Stimulated activated CD8-positive, alpha-beta memory T cell treated with anti-CD3 and anti-CD28 coated beads, Interleukin-4, amount 100 ng/mL, for 1 hour (primary cell): ENCODE data around the gene SPNS1.
"Not testable (repeated sequence)": the region's sequence is repeated elsewhere in the genome, so short reads cannot be mapped to it uniquely, and the experiment has no call there.

Experiments used
- DNase-seq, 2 donors: peaks; one replicate each; pipeline ENCODE4 v3.0.0-alpha.2; 2020; ENCODE audit warnings: low read depth in 2 of 2, low spot score in 1 of 2

Gene SPNS1

GRCh38 chr16:28989363-28989762, 14.8 kb downstream of the SPNS1 start:
- no peak for DNase-seq

- no peak for DNase-seq
These were observed 15.9 kb downstream of the SPNS1 start for GRCh38 chr16:28990375-28991040.

DNA sequence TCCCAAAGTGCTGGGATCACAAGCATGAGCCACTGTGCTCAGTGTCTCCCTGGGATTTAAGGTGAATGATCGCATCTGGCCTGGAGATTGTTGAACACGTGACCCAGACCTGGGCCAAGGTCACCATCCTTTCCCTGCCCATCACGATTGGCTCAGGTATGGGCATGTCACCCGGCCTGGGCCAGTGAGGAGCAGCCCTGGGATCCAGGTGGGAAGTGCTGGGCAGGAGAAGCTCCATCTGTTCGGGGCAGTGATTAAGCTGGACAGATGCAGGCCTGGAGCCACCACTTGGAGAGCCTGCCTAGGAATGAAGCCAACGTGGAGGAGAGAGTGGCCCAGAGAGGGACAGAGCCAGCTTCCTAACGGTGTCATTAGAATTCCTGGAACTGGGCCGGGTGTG, 17.1 kb downstream of the SPNS1 start:
- DNase-seq, result no peak

- DNase-seq, result no peak
These were observed 17.9 kb downstream of the SPNS1 start for GRCh38 chr16:28992496-28992895.

DNA sequence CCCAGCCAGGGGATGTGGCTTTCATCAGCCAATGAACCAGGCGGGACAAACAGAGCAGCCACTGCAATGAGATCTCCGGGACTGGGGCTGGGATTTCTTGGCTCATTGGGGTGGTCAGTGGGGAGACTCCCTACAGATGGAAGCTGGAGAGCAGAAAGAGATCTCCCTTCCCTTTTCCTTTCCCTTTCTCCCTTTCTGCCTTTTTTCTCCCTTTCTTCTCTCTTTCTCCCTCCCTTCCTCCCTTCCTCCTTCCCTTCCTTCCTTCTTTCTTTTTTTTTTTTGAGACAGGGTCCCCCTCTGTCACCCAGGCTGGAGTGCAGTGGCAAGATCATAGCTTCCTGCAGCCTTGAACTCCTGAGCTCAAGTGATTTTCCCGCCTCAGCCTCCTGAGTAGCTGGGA, 24.3 kb downstream of the SPNS1 start:
- DNase-seq, result no peak

DNA sequence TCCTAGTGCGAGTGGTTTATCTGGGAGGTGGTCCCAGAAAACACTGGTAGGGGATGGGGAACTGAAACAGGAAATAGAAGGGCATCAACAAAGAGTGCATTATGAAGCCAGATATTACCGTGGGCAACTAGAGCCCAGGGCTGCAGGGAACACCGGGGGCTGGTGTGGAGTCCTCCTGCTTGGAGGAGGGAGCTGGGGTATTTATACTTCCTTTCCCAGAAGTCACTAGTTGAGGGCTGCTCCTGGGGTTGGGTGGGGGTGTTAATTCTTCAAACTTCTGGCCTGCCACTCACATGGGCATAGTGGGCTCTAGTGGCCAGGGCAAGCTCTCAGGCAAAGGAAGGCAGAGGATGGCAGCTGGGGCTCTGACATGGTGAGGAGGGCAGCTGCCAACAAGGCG, 25.0 kb downstream of the SPNS1 start:
- DNase-seq, result no peak

- no peak for DNase-seq
These were observed 25.4 kb downstream of the SPNS1 start for GRCh38 chr16:29000019-29000418.

- DNase-seq, result not testable (repeated sequence)
These were observed 30.0 kb downstream of the SPNS1 start for GRCh38 chr16:29004496-29005139.

- peak in 1 of 2 donors; percentile 39 for DNase-seq
These were observed 33.4 kb downstream of the SPNS1 start for GRCh38 chr16:29007730-29008593.

DNA sequence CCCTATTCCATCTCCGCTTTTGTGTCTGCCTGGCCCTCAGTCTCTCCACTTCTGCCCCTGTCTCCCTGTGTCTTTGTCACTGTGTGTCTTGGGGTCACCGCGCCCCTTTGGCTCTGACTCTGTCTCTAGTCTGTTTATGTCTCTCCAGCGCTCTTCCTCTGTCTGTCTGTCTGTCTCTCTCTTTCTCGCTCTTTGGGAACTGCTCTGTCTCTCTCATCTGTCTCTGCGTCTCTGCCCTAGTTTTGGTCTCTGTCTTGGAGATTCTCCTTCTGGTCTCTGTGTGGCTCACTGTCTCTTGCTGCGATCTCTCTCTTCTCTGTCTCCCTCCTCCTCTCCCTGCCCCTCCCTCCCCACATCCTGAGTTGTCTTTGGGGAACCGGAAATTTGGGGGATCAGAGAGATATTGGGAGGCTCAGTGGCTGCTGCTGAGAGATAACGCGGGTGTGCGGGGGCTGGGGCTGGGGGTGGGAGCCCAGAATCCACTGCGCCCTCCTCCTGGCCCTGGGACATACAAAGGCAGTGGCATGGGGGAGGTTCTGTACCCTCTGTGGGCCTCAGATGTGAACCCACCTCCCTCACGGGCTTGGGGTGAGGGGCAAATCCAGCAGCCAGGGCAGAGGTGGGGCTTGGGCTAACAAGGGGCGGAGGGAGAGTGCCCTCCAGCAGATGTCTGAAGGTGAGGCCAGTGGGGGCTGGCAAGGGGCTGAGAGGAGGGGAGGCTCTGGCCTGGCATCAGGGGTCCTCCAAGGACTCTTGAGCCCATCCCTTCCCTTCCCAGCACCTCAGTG, 34.7 kb downstream of the SPNS1 start:
- DNase-seq, result no peak

- no peak for DNase-seq
These were observed 35.2 kb downstream of the SPNS1 start for GRCh38 chr16:29009838-29010166.

DNA sequence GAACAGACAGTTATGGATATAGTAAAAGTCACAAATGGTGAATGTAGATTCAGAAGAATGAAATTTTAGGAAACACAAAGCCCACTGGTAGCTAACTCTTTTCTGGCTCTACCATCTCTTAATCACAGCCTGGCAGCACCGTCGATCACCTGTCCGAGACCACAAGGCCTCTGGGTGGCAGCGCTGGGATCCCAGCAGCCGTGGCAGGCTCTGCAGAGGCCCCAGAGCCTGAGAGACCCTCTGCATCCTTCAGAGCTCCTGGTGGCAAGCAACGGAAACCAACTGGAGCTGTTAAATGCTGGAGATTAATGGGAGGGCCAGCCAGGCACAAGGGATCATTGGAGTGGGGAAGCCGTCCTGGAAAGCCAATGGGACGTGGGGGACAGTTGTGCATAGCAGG, 36.5 kb downstream of the SPNS1 start:
- DNase-seq, result no peak

- no peak for DNase-seq
These were observed 37.3 kb downstream of the SPNS1 start for GRCh38 chr16:29011851-29012250.

GRCh38 chr16:29012913-29013553, 38.5 kb downstream of the SPNS1 start:
- DNase-seq, result no peak

DNA sequence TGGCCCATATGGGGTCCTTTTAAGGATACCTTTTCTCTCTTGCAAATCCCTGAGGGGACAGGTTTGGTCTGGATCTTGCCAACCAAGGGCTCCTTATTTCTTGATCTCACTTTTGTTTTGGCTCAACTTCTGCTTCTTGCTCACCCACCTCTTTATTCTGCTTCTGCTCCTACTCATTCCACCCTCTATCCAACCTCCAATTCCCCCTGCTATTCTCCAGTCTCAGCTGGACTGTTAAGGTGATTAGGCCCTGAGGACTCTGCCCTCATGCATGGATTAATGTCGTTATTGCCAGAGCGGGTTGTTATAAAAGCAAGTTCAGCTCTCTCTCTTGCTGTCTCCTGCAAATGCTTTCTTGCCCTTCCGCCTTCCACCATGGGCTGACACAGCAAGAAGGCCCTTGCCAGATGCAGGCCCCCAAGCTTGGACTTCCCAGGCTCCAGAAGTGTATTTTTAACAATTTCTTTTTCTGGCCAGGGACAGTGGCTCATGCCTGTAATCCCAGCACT, 40.0 kb downstream of the SPNS1 start:
- DNase-seq, result no peak

GRCh38 chr16:29022196-29022595, 47.6 kb downstream of the SPNS1 start:
- DNase-seq, result no peak

DNA sequence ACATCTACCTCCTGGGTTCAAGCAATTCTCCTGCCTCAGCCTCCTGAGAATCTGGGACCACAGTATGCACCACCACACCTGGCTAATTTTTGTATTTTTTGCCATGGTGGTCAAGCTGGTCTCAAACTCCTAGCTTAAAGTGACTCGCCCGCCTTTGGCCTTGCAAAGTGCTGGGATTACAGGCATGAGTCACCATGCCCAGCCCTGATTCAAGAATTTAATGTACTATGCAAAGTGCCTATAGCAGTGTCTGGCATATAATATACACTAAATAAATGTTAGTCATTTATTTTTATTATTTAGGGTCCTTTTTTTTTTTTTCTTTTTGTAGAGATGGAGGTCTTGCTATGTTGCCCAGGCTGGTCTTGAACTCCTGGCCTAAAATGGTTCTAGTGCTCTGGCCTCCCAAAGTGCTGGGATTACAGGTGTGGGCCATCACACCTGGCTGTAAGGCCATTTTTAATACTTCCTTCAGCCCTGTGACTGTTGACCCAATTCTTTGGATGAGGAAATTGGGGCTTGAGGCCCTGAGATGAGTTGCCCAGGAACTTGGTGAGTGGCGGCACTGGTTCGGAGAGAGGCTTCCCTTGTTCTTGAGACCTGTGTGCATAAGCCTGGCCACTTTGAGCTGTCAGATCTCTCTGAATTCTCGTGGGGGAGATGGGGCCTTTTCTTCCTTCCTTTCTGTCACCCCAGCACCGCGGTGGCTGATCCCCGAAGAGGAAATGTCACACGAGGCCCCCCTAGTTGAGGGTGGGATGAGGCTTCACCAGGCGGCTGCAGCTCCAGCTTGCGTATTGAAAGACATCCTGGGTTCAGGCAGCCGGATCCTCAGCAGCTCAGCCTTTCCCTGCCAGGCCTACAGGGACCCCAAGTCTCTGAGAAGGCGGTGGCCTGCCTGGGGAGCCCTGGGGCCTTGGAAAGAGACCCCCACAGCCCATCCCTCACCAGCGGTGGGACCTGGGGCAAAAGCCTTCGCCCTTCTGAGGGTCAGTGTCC, 49.0 kb downstream of the SPNS1 start:
- no peak for DNase-seq

DNA sequence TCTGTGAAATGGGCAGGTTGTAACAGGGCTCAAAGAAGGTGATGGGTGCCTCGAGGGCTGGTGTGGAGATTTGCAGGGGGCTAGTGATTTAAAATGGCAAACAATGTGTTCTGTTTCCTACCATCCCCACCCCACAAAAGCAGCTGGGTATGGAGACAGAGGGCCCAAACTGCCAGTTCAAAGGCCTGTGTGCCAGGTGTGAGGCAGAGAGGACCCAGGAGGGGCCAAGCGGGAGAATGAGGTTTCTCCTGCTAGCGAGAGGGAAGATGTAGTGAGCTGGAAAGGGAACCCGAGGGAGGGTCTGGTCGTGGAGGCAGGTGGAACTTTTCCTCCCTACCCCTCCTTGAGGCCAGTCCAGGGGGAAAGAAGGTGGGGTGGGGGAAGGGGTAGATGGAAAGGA, 49.7 kb downstream of the SPNS1 start:
- no peak for DNase-seq

- no peak for DNase-seq
These were observed 50.6 kb downstream of the SPNS1 start for GRCh38 chr16:29025218-29025617.

- DNase-seq, result no peak
These were observed 51.2 kb downstream of the SPNS1 start for GRCh38 chr16:29025735-29026134.
